ENCODE results near the gene GNAS.

DNA sequence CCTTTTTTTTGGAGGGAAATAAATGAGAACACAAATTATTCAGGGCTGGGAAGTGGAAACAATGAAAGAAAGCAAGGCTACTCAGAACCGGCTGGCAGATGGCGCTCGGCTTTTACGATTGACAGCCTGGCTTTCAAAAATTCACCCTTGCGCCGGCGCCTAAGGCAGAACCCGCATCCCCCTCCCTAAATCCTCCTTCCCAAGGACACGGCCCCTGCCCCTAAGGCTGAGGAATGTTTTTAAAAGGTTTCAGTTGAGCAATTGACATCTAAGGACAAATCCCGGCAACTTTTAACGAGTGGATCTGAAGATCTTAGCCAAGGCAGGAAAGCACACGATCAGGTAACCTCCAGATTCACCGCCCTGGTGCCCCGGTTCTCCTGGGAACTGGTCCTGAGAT is 16.3 kb downstream of the GNAS start:
- TF ChIP-seq, protein P1, sequence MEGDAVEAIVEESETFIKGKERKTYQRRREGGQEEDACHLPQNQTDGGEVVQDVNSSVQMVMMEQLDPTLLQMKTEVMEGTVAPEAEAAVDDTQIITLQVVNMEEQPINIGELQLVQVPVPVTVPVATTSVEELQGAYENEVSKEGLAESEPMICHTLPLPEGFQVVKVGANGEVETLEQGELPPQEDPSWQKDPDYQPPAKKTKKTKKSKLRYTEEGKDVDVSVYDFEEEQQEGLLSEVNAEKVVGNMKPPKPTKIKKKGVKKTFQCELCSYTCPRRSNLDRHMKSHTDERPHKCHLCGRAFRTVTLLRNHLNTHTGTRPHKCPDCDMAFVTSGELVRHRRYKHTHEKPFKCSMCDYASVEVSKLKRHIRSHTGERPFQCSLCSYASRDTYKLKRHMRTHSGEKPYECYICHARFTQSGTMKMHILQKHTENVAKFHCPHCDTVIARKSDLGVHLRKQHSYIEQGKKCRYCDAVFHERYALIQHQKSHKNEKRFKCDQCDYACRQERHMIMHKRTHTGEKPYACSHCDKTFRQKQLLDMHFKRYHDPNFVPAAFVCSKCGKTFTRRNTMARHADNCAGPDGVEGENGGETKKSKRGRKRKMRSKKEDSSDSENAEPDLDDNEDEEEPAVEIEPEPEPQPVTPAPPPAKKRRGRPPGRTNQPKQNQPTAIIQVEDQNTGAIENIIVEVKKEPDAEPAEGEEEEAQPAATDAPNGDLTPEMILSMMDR (IDR thresholded peaks at IDR 0.05): no peak
- TF ChIP-seq POLR2A (IDR thresholded peaks at IDR 0.05) (no peak), POLR2AphosphoS5 (IDR thresholded peaks at IDR 0.05) (no peak)

Measured in gastroesophageal sphincter (tissue), 3 donors.